Uterus (tissue), 4 donors: ENCODE results near the gene NETO2. TPM values are rescaled to one million over a fixed set of nuclear protein-coding genes. Genes with fewer than 3 reads are reported as not detected.
"Not testable (repeated sequence)": the region's sequence is repeated elsewhere in the genome, so short reads cannot be mapped to it uniquely, and the experiment has no call there.

ENCODE experiments used
- DNase-seq, 2 donors: peaks; one replicate each; pipeline ENCODE4 v3.0.0-alpha.2; 2019 to 2020
- H3K27ac ChIP-seq, 2 donors: fragments of 200-600 bp; sonication (generic); 1 replicate in 1 of 2; 2 replicates in 1 of 2; pipeline ENCODE4 v1.5.1; 2016 to 2018
- H3K27me3 ChIP-seq, 2 donors: fragments of 200-600 bp; sonication (generic); one replicate each; pipeline ENCODE4 v1.5.1; 2018 to 2019; ENCODE audit warnings: control low read depth in 1 of 2
- H3K36me3 ChIP-seq, 2 donors: fragments of 200-600 bp; sonication (generic); one replicate each; pipeline ENCODE4 v1.5.1; 2019; ENCODE audit warnings: control low read depth in 1 of 2
- H3K4me1 ChIP-seq, 2 donors: fragments of 200-600 bp; sonication (generic); one replicate each; pipeline ENCODE4 v1.5.1; 2018 to 2019; ENCODE audit warnings: control low read depth in 1 of 2
- H3K4me3 ChIP-seq, 2 donors: fragments of 200-600 bp; sonication (generic); 1 replicate in 1 of 2; 2 replicates in 1 of 2; pipeline ENCODE4 v1.5.1; 2018 to 2019; ENCODE audit warnings: mild to moderate bottlenecking in 1 of 2
- H3K9me3 ChIP-seq, 2 donors: fragments of 200-600 bp; sonication (generic); one replicate each; pipeline ENCODE4 v1.5.1; 2019; ENCODE audit warnings: control low read depth in 1 of 2
- POLR2A ChIP-seq, 2 donors: fragments of 450-650 bp; IDR thresholded peaks; one replicate each; pipeline ENCODE4 v1.6.1; 2016; ENCODE audit warnings: antibody characterized with exemption in 2 of 2, mild to moderate bottlenecking in 1 of 2, moderate library complexity in 1 of 2
- intact Hi-C: fragments of 100-400 bp; cut with DNase I; formaldehyde crosslinking; loops from one replicate; pipeline ENCODE4 v1.15.1; 2023; ENCODE audit warnings: low total_unique reads
- total RNA-seq, 4 donors: library from RNA; depleted of rRNA in 3 of 4; stranded (reverse); fragments of >200 nt in 3 of 4; gene quantifications; one replicate each; pipeline versions ENCODE4 v1.1.0 to v1.2.4, GENCODE V29; 2014 to 2023
- TF ChIP-seq, protein P1 (sequence below), 4 experiments: fragments of 200-600 bp in 2 of 4; fragments of 450-650 bp in 2 of 4; sonication (generic) in 2 of 4; IDR thresholded peaks; one replicate each; pipeline ENCODE4 v1.5.1; 2016 to 2019; ENCODE audit warnings: antibody characterized with exemption in 4 of 4, mild to moderate bottlenecking in 2 of 4, moderate library complexity in 1 of 4
- donor health status: DM: yes; HTN: yes; CAD: no.

The NETO2 gene
- total RNA-seq, 4 donors from 2014 or later = 0.55 to 14.3 (median 5.0) TPM

- H3K36me3 ChIP-seq = no peaks in the 10 kb centered on the region
- no peak overlapping the region for H3K4me3 ChIP-seq
- no peaks in the 10 kb centered on the region for H3K27me3 ChIP-seq
- TF ChIP-seq, protein P1, sequence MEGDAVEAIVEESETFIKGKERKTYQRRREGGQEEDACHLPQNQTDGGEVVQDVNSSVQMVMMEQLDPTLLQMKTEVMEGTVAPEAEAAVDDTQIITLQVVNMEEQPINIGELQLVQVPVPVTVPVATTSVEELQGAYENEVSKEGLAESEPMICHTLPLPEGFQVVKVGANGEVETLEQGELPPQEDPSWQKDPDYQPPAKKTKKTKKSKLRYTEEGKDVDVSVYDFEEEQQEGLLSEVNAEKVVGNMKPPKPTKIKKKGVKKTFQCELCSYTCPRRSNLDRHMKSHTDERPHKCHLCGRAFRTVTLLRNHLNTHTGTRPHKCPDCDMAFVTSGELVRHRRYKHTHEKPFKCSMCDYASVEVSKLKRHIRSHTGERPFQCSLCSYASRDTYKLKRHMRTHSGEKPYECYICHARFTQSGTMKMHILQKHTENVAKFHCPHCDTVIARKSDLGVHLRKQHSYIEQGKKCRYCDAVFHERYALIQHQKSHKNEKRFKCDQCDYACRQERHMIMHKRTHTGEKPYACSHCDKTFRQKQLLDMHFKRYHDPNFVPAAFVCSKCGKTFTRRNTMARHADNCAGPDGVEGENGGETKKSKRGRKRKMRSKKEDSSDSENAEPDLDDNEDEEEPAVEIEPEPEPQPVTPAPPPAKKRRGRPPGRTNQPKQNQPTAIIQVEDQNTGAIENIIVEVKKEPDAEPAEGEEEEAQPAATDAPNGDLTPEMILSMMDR (IDR thresholded peaks at IDR 0.05) = no peak
- TF ChIP-seq POLR2A (IDR thresholded peaks at IDR 0.05) = no peak
- intact Hi-C loops = no loop called here
- DNase-seq = no peak
- H3K9me3 ChIP-seq = no peaks in the 10 kb centered on the region
- no peak overlapping the region for H3K27ac ChIP-seq
- no peaks in the 10 kb centered on the region for H3K4me1 ChIP-seq
Observed at GRCh38 chr16:47162670-47163420, 19.1 kb upstream of the NETO2 start.

DNA sequence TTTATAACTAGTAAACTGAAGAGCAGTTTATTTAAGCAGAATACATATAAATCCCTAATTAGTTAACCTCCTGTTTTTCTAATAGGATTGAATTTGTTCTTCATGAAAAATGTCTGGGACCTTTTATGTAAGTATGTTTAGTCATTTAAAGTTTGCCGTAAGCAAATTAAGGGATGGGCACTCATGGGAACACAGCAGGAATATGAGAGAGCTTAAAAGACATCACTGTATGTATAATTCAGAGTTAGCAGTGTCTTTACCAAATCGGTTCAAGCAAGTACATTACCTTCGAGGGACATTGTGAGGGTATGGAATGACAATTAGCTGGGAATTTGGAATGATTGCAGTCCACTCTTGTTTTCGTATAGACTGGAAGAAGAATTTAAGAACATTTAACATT is 17.7 kb upstream of the NETO2 start:
- Histone ChIP-seq H3K36me3 (no peaks in the 10 kb centered on the region), H3K4me3 (no peak overlapping the region), H3K27me3 (no peaks in the 10 kb centered on the region), H3K27ac (no peak overlapping the region), H3K4me1 (no peaks in the 10 kb centered on the region), H3K9me3 (no peaks in the 10 kb centered on the region)
- TF ChIP-seq, protein P1 (IDR thresholded peaks at IDR 0.05) = no peak
- TF ChIP-seq POLR2A (IDR thresholded peaks at IDR 0.05) = no peak
- intact Hi-C loops = no loop called here
- no peak for DNase-seq

GRCh38 chr16:47160422-47160821 is 16.7 kb upstream of the NETO2 start:
- Histone ChIP-seq H3K4me3 (no peak overlapping the region), H3K27me3 (no peaks in the 10 kb centered on the region), H3K4me1 (no peaks in the 10 kb centered on the region), H3K36me3 (no peaks in the 10 kb centered on the region), H3K9me3 (no peaks in the 10 kb centered on the region), H3K27ac (no peak overlapping the region)
- DNase-seq = no peak
- intact Hi-C loops = no loop called here
- TF ChIP-seq, protein P1 (IDR thresholded peaks at IDR 0.05) = no peak
- no peak for TF ChIP-seq POLR2A (IDR thresholded peaks at IDR 0.05)

DNA sequence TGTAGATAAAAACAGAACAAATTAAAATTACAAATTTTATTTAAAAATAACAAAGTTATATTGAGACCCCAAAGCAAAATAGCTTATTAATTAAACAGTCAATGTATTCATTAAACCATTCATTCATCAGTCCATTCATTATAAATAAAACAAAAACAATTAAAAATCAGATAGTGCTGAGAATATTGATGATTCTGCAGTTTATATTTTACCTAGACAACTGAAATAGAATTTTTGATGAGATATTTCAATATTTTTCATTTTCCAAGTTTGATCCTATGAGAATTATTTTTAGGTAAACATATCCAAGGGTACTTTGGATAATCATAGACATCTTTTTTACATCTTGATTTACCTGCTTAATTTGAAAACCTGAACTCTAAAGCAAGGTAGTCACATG is 15.2 kb upstream of the NETO2 start:
- H3K27me3 ChIP-seq = no peaks in the 10 kb centered on the region
- no peaks in the 10 kb centered on the region for H3K4me1 ChIP-seq
- TF ChIP-seq, protein P1 (IDR thresholded peaks at IDR 0.05) = no peak
- no peak for TF ChIP-seq POLR2A (IDR thresholded peaks at IDR 0.05)
- no peaks in the 10 kb centered on the region for H3K36me3 ChIP-seq
- DNase-seq = no peak
- H3K9me3 ChIP-seq = no peaks in the 10 kb centered on the region
- intact Hi-C loops = no loop called here
- H3K4me3 ChIP-seq = no peak overlapping the region
- H3K27ac ChIP-seq = no peak overlapping the region

GRCh38 chr16:47156680-47157215 is 13.0 kb upstream of the NETO2 start:
- TF ChIP-seq, protein P1 (IDR thresholded peaks at IDR 0.05) = no peak
- TF ChIP-seq POLR2A (IDR thresholded peaks at IDR 0.05) = no peak
- intact Hi-C loops = no loop called here
- no peak overlapping the region for H3K27ac ChIP-seq
- DNase-seq = no peak
- no peaks in the 10 kb centered on the region for H3K27me3 ChIP-seq
- H3K4me3 ChIP-seq = no peak overlapping the region
- no peaks in the 10 kb centered on the region for H3K4me1 ChIP-seq
- no peaks in the 10 kb centered on the region for H3K36me3 ChIP-seq
- H3K9me3 ChIP-seq = peaks cover 0 to 5% of the 10 kb centered on the region in 2 donors

GRCh38 chr16:47152501-47152900 is 8.8 kb upstream of the NETO2 start:
- H3K36me3 ChIP-seq, H3K4me3 ChIP-seq, H3K27ac ChIP-seq, DNase-seq, H3K9me3 ChIP-seq, H3K4me1 ChIP-seq, intact Hi-C loops, H3K27me3 ChIP-seq: not testable (repeated sequence)
